ENCODE measurements around the gene ING2. TPM values are rescaled to one million over a fixed set of nuclear protein-coding genes. Genes with fewer than 3 reads are reported as not detected.

ING2 gene
- total and polyA plus RNA-seq, 2 experiments from 2014 or later: 25.8 to 33.4 TPM

DNA sequence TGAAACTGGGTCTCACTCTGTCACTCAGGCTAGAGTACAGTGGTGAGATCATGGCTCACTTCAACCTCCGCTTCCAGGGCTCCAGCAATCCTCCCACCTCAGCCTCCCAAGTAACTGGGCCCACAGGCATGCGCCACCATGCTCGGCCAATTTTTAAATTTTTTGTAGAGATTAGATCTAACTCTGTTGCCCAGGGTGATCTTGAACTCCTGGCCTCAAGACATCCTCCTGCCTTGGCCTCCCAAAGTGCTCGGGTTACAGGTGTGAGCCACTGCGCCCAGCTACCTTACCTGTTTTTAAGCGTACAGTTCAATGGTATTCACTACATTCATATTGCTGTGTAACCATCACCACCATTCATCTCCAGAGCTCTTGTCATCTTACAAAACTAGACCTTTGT lies 41.5 kb downstream of the ING2 start:
- H3K4me1 ChIP-seq (ENCODE audit: insufficient read depth): peaks cover 5% of the 10 kb centered on the region
- H3K27ac ChIP-seq: no peak overlapping the region
- no peaks in the 10 kb centered on the region for H3K9me2 ChIP-seq (replicated peaks; ENCODE audit: insufficient read depth)
- DNase-seq (ENCODE audit: low spot score): no peak
- no peak overlapping the region for H3K4me3 ChIP-seq
- TF ChIP-seq EZH2phosphoT487 (IDR thresholded peaks at IDR 0.05; ENCODE audit: low read depth, severe bottlenecking, unreplicated experiment) (no peak), EZH2 (IDR thresholded peaks at IDR 0.05; ENCODE audit: borderline replicate concordance) (no peak)
- TF ChIP-seq, protein P1, sequence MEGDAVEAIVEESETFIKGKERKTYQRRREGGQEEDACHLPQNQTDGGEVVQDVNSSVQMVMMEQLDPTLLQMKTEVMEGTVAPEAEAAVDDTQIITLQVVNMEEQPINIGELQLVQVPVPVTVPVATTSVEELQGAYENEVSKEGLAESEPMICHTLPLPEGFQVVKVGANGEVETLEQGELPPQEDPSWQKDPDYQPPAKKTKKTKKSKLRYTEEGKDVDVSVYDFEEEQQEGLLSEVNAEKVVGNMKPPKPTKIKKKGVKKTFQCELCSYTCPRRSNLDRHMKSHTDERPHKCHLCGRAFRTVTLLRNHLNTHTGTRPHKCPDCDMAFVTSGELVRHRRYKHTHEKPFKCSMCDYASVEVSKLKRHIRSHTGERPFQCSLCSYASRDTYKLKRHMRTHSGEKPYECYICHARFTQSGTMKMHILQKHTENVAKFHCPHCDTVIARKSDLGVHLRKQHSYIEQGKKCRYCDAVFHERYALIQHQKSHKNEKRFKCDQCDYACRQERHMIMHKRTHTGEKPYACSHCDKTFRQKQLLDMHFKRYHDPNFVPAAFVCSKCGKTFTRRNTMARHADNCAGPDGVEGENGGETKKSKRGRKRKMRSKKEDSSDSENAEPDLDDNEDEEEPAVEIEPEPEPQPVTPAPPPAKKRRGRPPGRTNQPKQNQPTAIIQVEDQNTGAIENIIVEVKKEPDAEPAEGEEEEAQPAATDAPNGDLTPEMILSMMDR (IDR thresholded peaks at IDR 0.05; ENCODE audit: poor library complexity): no peak
- H4K20me1 ChIP-seq (ENCODE audit: insufficient read depth, poor library complexity, severe bottlenecking): no peaks in the 10 kb centered on the region
- WGBS (ENCODE audit: low lambda C conversion rate, missing lambda C conversion rate): 84% methylated on average over 6 of the region's 6 CpGs
- H2AFZ ChIP-seq: no peak overlapping the region
- H3K36me3 ChIP-seq (replicated peaks; ENCODE audit: insufficient read depth, low read depth): no peaks in the 10 kb centered on the region
- no peaks in the 10 kb centered on the region for H3K79me2 ChIP-seq
- no peaks in the 10 kb centered on the region for H3K27me3 ChIP-seq
- no peak overlapping the region for H3K4me2 ChIP-seq
- no peaks in the 10 kb centered on the region for H3K9me3 ChIP-seq (ENCODE audit: low read depth)

DNA sequence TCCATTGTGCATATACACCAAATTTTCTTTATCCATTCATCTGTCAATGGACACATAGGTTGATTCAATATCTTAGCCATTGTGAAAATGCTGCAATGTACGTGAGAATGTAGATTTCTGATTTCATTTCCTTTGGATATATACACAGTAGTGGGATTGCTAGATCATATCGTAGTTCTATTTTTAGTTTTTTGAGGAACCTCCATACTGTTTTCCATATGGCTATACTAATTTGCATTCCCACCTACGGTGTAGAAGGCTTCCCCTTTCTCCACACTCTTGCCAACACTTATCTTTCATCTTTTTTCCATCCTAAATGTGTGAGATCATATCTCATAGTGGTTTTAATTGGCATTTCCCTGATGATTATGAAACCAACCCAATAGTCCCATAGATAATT lies 43.4 kb downstream of the ING2 start:
- H3K4me3 ChIP-seq: no peak overlapping the region
- H3K4me2 ChIP-seq: no peak overlapping the region
- no peaks in the 10 kb centered on the region for H3K79me2 ChIP-seq
- no peak overlapping the region for H2AFZ ChIP-seq
- no peaks in the 10 kb centered on the region for H4K20me1 ChIP-seq (ENCODE audit: insufficient read depth, poor library complexity, severe bottlenecking)
- no peaks in the 10 kb centered on the region for H3K36me3 ChIP-seq (replicated peaks; ENCODE audit: insufficient read depth, low read depth)
- no peaks in the 10 kb centered on the region for H3K9me3 ChIP-seq (ENCODE audit: low read depth)
- DNase-seq (ENCODE audit: low spot score): no peak
- TF ChIP-seq EZH2phosphoT487 (IDR thresholded peaks at IDR 0.05; ENCODE audit: low read depth, severe bottlenecking, unreplicated experiment): no peak
- no peak for TF ChIP-seq EZH2 (IDR thresholded peaks at IDR 0.05; ENCODE audit: borderline replicate concordance)
- TF ChIP-seq, protein P1 (IDR thresholded peaks at IDR 0.05; ENCODE audit: poor library complexity): no peak
- 94% methylated on average over 3 of the region's 3 CpGs for WGBS (ENCODE audit: low lambda C conversion rate, missing lambda C conversion rate)
- H3K9me2 ChIP-seq (replicated peaks; ENCODE audit: insufficient read depth): no peaks in the 10 kb centered on the region
- no peaks in the 10 kb centered on the region for H3K27me3 ChIP-seq
- no peak overlapping the region for H3K27ac ChIP-seq
- no peaks in the 10 kb centered on the region for H3K4me1 ChIP-seq (ENCODE audit: insufficient read depth)

GRCh38 chr4:183550345-183551093 lies 45.7 kb downstream of the ING2 start:
- 74% methylated on average over 5 of the region's 5 CpGs for WGBS (ENCODE audit: low lambda C conversion rate, missing lambda C conversion rate)
- TF ChIP-seq, protein P1 (IDR thresholded peaks at IDR 0.05; ENCODE audit: poor library complexity): no peak
- no peak for TF ChIP-seq EZH2 (IDR thresholded peaks at IDR 0.05; ENCODE audit: borderline replicate concordance)
- no peak for TF ChIP-seq EZH2phosphoT487 (IDR thresholded peaks at IDR 0.05; ENCODE audit: low read depth, severe bottlenecking, unreplicated experiment)
- no peak for DNase-seq (ENCODE audit: low spot score)
- Histone ChIP-seq H2AFZ (no peak overlapping the region), H3K4me2 (no peak overlapping the region), H4K20me1 (ENCODE audit: insufficient read depth, poor library complexity, severe bottlenecking) (no peaks in the 10 kb centered on the region), H3K4me1 (ENCODE audit: insufficient read depth) (no peaks in the 10 kb centered on the region), H3K4me3 (no peak overlapping the region), H3K9me3 (ENCODE audit: low read depth) (no peaks in the 10 kb centered on the region), H3K79me2 (no peaks in the 10 kb centered on the region), H3K36me3 (replicated peaks; ENCODE audit: insufficient read depth, low read depth) (no peaks in the 10 kb centered on the region), H3K27ac (no peak overlapping the region), H3K27me3 (no peaks in the 10 kb centered on the region), H3K9me2 (replicated peaks; ENCODE audit: insufficient read depth) (no peaks in the 10 kb centered on the region)

Data from hepatocyte (in vitro differentiated cells).